IgD-negative memory B cell (primary cell): Measurements from ENCODE around the gene FBP1. TPM values are rescaled to one million over a fixed set of nuclear protein-coding genes. Genes with fewer than 3 reads are reported as not detected.

Experiments used
- H3K27ac Mint-ChIP-seq, 3 donors: one replicate each; pipeline ENCODE4 v1.8.0; 2020 to 2022; ENCODE audit warnings: mild to moderate bottlenecking in 3 of 3, mixed read lengths in 3 of 3, moderate library complexity in 1 of 3
- H3K27me3 Mint-ChIP-seq: one replicate; pipeline ENCODE4 v1.8.0; 2021; ENCODE audit warnings: mixed read lengths
- H3K36me3 Mint-ChIP-seq: one replicate; pipeline ENCODE4 v1.8.0; 2020; ENCODE audit warnings: mild to moderate bottlenecking, mixed read lengths
- H3K4me1 Mint-ChIP-seq, 3 donors: one replicate each; pipeline ENCODE4 v1.8.0; 2020 to 2022; ENCODE audit warnings: mixed read lengths in 3 of 3, mild to moderate bottlenecking in 1 of 3
- H3K4me3 Mint-ChIP-seq, 4 donors: one replicate each; pipeline ENCODE4 v1.8.0; 2020 to 2022; ENCODE audit warnings: mild to moderate bottlenecking in 4 of 4, mixed read lengths in 4 of 4, moderate library complexity in 3 of 4
- H3K9me3 Mint-ChIP-seq, 3 donors: one replicate each; pipeline ENCODE4 v1.8.0; 2020 to 2021; ENCODE audit warnings: mixed read lengths in 3 of 3, mild to moderate bottlenecking in 1 of 3
- polyA plus RNA-seq: library from polyadenylated mRNA; unstranded; fragments of 300-500 nt; fragmentation: Illumina TruSeq; gene quantifications from one replicate; pipeline ENCODE4 v1.2.3, GENCODE V29; 2021

Gene FBP1
- polyA plus RNA-seq, 1 donor from 2014 or later, result 7.1 TPM

DNA sequence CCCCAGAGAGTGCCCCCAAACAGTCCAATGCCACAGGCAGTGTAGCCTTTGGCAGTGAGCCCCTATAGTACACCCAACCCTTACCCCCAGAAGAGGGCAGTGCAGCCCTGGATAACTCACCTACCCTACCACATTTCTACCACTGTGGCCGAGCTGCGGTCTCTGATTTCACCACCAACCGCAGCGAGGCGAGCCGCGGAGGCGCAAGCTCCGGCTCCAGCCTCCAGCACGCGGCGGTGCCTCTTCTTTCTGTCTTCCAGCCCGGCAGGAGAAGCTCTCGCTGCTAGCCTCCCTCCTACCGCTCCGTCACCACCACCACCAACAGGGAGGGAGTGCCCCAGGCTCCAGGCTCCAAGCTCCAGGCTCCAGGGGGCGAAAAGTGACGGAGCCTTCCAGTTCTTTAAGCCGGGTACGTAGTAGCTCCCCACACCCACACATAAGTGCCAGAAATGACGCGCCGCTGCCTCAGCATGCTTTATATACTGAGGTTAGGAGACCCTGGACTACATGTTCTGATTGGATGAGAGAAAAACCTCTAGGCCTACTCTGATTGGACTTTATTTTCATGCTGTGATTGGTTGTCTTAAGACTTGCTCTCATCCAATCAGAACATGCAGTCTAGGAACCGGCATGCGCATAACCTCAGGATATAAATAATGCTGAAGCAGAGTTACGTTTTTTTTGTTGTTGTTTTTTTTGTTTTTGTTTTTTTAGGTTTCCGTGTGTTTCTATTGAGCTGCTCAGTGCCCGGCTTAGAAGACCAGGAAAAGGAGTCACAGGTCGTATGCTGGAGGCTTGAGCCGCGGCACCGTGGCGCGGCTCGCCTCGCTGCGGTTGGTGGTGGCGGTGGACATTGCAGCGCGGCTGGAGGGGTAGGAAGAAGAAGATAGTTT, 84.6 kb downstream of the FBP1 start, which contains the start of gene PCAT7:
Gene PCAT7 (plus strand): TSS at position 645 of the 893 bp plus-strand sequence.
- no peaks in the 10 kb centered on the region for H3K4me1 Mint-ChIP-seq

DNA sequence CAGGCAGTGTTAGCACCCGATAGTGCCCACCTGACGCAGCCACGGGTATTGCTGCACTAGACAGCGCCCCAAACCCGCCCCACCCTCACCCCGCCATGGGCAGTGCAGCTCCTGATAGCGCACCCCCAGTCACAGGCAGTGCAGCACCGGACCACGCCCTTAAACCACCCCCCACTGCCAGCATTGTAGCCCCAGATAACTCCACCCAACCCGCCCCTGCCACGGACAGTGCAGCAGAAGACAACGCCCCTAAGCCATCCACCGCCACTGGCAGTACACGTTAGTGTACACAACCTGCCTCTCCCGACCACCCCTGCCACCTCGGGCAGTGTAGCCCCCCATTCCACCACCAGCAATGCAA, 85.3 kb downstream of the FBP1 start:
- Mint-ChIP-seq H3K4me3 (no peak overlapping the region), H3K27me3 (peaks cover 11% of the 10 kb centered on the region), H3K36me3 (no peaks in the 10 kb centered on the region), H3K4me1 (no peaks in the 10 kb centered on the region), H3K27ac (no peak overlapping the region), H3K9me3 (no peaks in the 10 kb centered on the region)

More for the DNA sequence above, 84.6 kb downstream of the FBP1 start, which contains the start of gene PCAT7:
- no peak within 1 kb of the TSS for H3K4me3 Mint-ChIP-seq
- H3K9me3 Mint-ChIP-seq, result no peaks in the 10 kb centered on the region
- peaks cover 15% of the 10 kb centered on the region for H3K27me3 Mint-ChIP-seq
- no peaks in the 10 kb centered on the region for H3K36me3 Mint-ChIP-seq
- H3K27ac Mint-ChIP-seq, result no peak within 1 kb of the TSS

Other genes starting within 250 kb of the FBP1 start
- gene PCAT7, start 84.4 kb downstream of the FBP1 start, polyA plus RNA-seq, result not detected
- not detected for gene FBP2, start 45.7 kb downstream of the FBP1 start, polyA plus RNA-seq
- gene AOPEP, start 87.2 kb upstream of the FBP1 start, polyA plus RNA-seq, result 4.5 TPM